HFFc6 (cell line): ENCODE data around the gene CYP1A2. TPM values are rescaled to one million over a fixed set of nuclear protein-coding genes. Genes with fewer than 3 reads are reported as not detected.

Source experiments
- DNase-seq: peaks from one replicate; pipeline ENCODE4 v3.0.0-alpha.2; 2018
- H3K27ac Mint-ChIP-seq: 2 replicates; pipeline ENCODE4 v1.8.0; 2020; ENCODE audit warnings: mild to moderate bottlenecking, mixed read lengths
- H3K27me3 Mint-ChIP-seq: 2 replicates; pipeline ENCODE4 v1.8.0; 2021; ENCODE audit warnings: mild to moderate bottlenecking, moderate library complexity, mixed read lengths; ENCODE audit not compliant: insufficient read depth
- H3K36me3 Mint-ChIP-seq: 2 replicates; pipeline ENCODE4 v1.8.0; 2021; ENCODE audit warnings: low read depth, mixed read lengths
- H3K4me1 Mint-ChIP-seq: 2 replicates; pipeline ENCODE4 v1.8.0; 2020; ENCODE audit warnings: low read depth, mixed read lengths
- H3K4me3 Mint-ChIP-seq: 2 replicates; pipeline ENCODE4 v1.8.0; 2020; ENCODE audit warnings: mild to moderate bottlenecking, moderate library complexity, mixed read lengths
- H3K9me3 Mint-ChIP-seq: 2 replicates; pipeline ENCODE4 v1.8.0; 2020; ENCODE audit warnings: mild to moderate bottlenecking, mixed read lengths
- total RNA-seq, 6 experiments: library from RNA; stranded (reverse); fragmentation: NEBNext Ultra II Directional; extraction: Animal tissue kit (Norgen Biotek cat#: 25700); gene quantifications; 2 replicates in 1 of 6; 3 replicates in 5 of 6; pipeline ENCODE4 v1.2.3, GENCODE V29; 2021
- TF ChIP-seq, protein P1 (sequence below): fragments of 200-600 bp; sonication (generic); IDR thresholded peaks from 2 replicates; pipeline ENCODE4 v1.5.0; 2021; ENCODE audit warnings: antibody characterized with exemption, mild to moderate bottlenecking

Gene CYP1A2
- total RNA-seq, 6 experiments from 2014 or later = not detected

DNA sequence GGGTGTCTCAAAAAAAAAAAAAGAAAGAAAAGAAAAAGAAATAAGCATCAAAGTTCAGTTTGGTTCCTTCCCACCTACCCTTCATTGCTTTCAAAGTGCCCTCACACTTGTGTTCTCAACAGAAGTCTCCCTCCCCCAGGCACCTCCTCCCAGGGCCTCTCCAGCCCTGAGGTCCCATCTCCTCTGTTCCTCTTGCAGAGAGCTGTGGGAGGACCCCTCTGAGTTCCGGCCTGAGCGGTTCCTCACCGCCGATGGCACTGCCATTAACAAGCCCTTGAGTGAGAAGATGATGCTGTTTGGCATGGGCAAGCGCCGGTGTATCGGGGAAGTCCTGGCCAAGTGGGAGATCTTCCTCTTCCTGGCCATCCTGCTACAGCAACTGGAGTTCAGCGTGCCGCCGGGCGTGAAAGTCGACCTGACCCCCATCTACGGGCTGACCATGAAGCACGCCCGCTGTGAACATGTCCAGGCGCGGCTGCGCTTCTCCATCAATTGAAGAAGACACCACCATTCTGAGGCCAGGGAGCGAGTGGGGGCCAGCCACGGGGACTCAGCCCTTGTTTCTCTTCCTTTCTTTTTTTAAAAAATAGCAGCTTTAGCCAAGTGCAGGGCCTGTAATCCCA lies 6.1 kb downstream of the CYP1A2 start:
- TF ChIP-seq, protein P1, sequence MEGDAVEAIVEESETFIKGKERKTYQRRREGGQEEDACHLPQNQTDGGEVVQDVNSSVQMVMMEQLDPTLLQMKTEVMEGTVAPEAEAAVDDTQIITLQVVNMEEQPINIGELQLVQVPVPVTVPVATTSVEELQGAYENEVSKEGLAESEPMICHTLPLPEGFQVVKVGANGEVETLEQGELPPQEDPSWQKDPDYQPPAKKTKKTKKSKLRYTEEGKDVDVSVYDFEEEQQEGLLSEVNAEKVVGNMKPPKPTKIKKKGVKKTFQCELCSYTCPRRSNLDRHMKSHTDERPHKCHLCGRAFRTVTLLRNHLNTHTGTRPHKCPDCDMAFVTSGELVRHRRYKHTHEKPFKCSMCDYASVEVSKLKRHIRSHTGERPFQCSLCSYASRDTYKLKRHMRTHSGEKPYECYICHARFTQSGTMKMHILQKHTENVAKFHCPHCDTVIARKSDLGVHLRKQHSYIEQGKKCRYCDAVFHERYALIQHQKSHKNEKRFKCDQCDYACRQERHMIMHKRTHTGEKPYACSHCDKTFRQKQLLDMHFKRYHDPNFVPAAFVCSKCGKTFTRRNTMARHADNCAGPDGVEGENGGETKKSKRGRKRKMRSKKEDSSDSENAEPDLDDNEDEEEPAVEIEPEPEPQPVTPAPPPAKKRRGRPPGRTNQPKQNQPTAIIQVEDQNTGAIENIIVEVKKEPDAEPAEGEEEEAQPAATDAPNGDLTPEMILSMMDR = no peak
- Mint-ChIP-seq H3K4me1 (peaks cover 12% of the 10 kb centered on the region), H3K27ac (no peak overlapping the region)

GRCh38 chr15:74758736-74759135 lies 10.1 kb downstream of the CYP1A2 start:
- TF ChIP-seq, protein P1 = no peak
- Mint-ChIP-seq H3K4me1 (no peaks in the 10 kb centered on the region), H3K27ac (no peak overlapping the region), H3K4me3 (no peak overlapping the region), H3K27me3 (peaks cover 23% of the 10 kb centered on the region), H3K36me3 (no peaks in the 10 kb centered on the region), H3K9me3 (no peaks in the 10 kb centered on the region)
- DNase-seq = no peak

More for the DNA sequence above, 6.1 kb downstream of the CYP1A2 start:
- no peak overlapping the region for H3K4me3 Mint-ChIP-seq
- H3K9me3 Mint-ChIP-seq = no peaks in the 10 kb centered on the region
- H3K27me3 Mint-ChIP-seq = peaks cover 17% of the 10 kb centered on the region
- DNase-seq = no peak
- no peaks in the 10 kb centered on the region for H3K36me3 Mint-ChIP-seq

DNA sequence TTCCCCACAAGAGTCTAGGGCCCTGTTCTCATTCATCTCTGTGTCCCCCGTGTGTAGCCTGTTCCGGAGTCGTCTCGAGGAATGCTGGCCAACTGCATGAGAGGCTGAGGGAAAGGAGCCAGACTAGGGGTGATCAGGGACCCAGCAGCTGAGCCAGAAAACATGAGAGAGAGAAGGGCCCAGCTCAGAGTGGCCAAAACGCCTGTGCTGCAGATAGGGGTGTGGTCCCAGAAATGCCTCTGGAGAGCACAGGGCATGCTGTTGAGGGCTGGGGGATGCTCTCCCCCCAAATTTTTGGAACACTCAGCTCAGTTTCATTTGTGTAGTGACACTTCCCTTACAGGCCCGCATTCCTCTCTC lies 14.1 kb downstream of the CYP1A2 start:
- TF ChIP-seq, protein P1 = no peak
- no peaks in the 10 kb centered on the region for H3K4me1 Mint-ChIP-seq
- no peaks in the 10 kb centered on the region for H3K9me3 Mint-ChIP-seq
- H3K4me3 Mint-ChIP-seq = no peak overlapping the region
- H3K36me3 Mint-ChIP-seq = no peaks in the 10 kb centered on the region
- H3K27me3 Mint-ChIP-seq = peaks cover 23% of the 10 kb centered on the region
- no peak for DNase-seq
- H3K27ac Mint-ChIP-seq = no peak overlapping the region

DNA sequence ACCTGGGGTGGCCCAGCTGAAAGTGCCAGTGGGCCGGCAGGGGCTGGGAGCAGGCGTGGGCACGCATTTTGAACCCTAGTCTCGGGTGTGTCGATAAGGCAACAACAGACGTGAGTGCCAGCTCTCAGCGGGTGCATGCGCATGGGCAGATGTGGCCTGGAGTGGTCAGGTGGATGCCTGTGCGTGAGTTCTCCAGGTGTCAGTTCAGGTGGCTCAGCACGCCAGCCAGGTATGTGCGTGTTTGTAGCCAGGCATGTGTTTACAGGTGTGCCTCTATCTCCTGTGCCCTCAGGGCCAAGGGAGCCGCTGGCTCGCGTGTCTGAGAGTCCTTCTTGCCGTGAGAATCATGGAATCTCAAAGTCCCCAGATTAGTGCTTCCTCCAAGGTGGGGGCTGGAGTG lies 14.8 kb downstream of the CYP1A2 start:
- no peaks in the 10 kb centered on the region for H3K9me3 Mint-ChIP-seq
- no peak overlapping the region for H3K27ac Mint-ChIP-seq
- H3K27me3 Mint-ChIP-seq = peaks cover 23% of the 10 kb centered on the region
- no peak overlapping the region for H3K4me3 Mint-ChIP-seq
- no peaks in the 10 kb centered on the region for H3K36me3 Mint-ChIP-seq
- no peak for DNase-seq
- peaks cover under 1% of the 10 kb centered on the region; the same call in 1 of the 2 replicates for H3K4me1 Mint-ChIP-seq
- TF ChIP-seq, protein P1 = no peak

DNA sequence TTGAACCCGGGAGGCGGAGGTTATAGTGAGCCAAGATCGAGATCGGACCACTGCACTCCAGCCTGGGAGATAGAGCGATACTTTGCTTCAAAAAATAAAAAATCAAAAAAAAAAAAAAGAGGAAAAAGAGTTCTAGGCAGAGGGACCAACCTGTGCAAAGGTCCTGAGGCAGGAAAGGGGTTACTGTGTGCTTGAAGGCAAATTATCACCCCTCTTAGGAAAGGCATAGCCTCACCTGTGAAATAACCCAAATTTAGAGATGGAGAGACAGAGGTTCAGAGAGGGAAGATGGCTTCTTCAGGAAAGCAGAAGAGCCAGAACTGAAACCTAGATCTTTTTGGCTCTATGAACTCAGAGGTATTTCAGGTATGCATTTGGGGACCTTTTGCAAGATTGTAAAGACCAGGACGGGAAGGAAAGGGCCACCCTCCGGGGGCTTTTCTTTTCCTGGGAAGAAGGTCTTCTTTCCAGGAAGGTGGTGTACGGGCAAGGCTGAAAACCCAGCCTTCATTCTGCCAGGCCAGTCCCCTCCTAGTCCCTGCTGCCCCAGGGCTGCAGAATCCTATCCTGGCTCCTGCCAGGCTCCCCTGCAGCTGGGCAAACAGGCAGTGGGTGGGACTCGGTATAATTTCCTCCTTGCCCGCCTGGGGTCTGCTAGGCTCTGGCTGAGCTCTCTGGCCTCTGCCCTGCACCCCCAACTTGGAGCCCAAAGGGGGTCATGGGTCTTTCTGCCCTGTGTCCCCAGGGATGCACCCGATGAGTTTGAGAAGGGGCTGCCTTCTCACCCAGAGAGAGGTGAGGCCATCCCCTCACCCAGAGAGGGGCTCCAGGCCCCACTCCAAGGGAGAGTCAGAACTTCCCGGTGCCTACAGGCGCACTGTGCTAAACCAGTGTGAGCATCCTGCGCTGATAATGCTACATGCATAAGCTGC lies 18.8 kb downstream of the CYP1A2 start:
- H3K9me3 Mint-ChIP-seq = no peaks in the 10 kb centered on the region
- H3K27ac Mint-ChIP-seq = no peak overlapping the region
- peaks cover 7% of the 10 kb centered on the region for H3K27me3 Mint-ChIP-seq
- no peak overlapping the region for H3K4me3 Mint-ChIP-seq
- peaks cover 6% of the 10 kb centered on the region for H3K4me1 Mint-ChIP-seq
- no peaks in the 10 kb centered on the region for H3K36me3 Mint-ChIP-seq
- DNase-seq = no peak
- TF ChIP-seq, protein P1 = no peak
